HepG2 (cell line): ENCODE results near the gene LGI4.

Source experiments
- ATRX ChIP-seq: sonication (generic); formaldehyde crosslinking; IDR thresholded peaks from 2 replicates; pipeline ENCODE4 v1.4.0; 2020; ENCODE audit warnings: missing genetic modification reagents, borderline replicate concordance
- BORCS8-MEF2B ChIP-seq: sonication (generic); formaldehyde crosslinking; IDR thresholded peaks from 2 replicates; pipeline ENCODE4 v1.8.0; 2022; ENCODE audit warnings: mild to moderate bottlenecking, missing genetic modification reagents
- JUND ChIP-seq: sonication (generic); formaldehyde crosslinking; IDR thresholded peaks from 2 replicates; pipeline ENCODE4 v1.8.0; 2022; ENCODE audit warnings: mild to moderate bottlenecking, missing genetic modification reagents
- RBAK ChIP-seq: sonication (generic); formaldehyde crosslinking; IDR thresholded peaks from 2 replicates; pipeline ENCODE4 v1.5.1; 2020; ENCODE audit warnings: mild to moderate bottlenecking, missing genetic modification reagents
- TARDBP ChIP-seq: sonication (generic); formaldehyde crosslinking; IDR thresholded peaks from 2 replicates; pipeline ENCODE4 v1.8.0; 2022; ENCODE audit warnings: mild to moderate bottlenecking, missing genetic modification reagents
- ZFP36 ChIP-seq: fragments of 150-350 bp; IDR thresholded peaks from 2 replicates; pipeline ENCODE4 v1.6.1; 2018; ENCODE audit warnings: borderline replicate concordance, low read length, low read depth; ENCODE audit not compliant: partially characterized antibody
- ZNF274 ChIP-seq: sonication (generic); formaldehyde crosslinking; IDR thresholded peaks from 2 replicates; pipeline ENCODE4 v1.5.1; 2020; ENCODE audit warnings: mild to moderate bottlenecking, missing genetic modification reagents
- ZNF589 ChIP-seq: sonication (generic); formaldehyde crosslinking; conservative IDR thresholded peaks from 2 replicates; pipeline ENCODE4 v1.8.0; 2022; ENCODE audit warnings: mild to moderate bottlenecking, moderate library complexity, missing genetic modification reagents
- ZNF777 ChIP-seq: sonication (generic); formaldehyde crosslinking; IDR thresholded peaks from 2 replicates; pipeline ENCODE4 v1.4.0; 2020; ENCODE audit warnings: missing genetic modification reagents
- ZNF788 ChIP-seq: sonication (generic); formaldehyde crosslinking; IDR thresholded peaks from 2 replicates; pipeline ENCODE4 v1.5.0; 2020; ENCODE audit warnings: mild to moderate bottlenecking, missing genetic modification reagents, borderline replicate concordance
- TF ChIP-seq, protein P1 (sequence below): sonication (generic); formaldehyde crosslinking; IDR thresholded peaks from 2 replicates; pipeline ENCODE4 v1.4.0; 2020; ENCODE audit warnings: mild to moderate bottlenecking, missing genetic modification reagents
- TF ChIP-seq, protein P2 (sequence below): sonication (generic); formaldehyde crosslinking; IDR thresholded peaks from 2 replicates; pipeline ENCODE4 v1.5.0; 2020; ENCODE audit warnings: missing genetic modification reagents
- TF ChIP-seq, protein P3 (sequence below): sonication (generic); formaldehyde crosslinking; IDR thresholded peaks from 2 replicates; pipeline ENCODE4 v1.5.0; 2020; ENCODE audit warnings: mild to moderate bottlenecking, missing genetic modification reagents, moderate library complexity

DNA sequence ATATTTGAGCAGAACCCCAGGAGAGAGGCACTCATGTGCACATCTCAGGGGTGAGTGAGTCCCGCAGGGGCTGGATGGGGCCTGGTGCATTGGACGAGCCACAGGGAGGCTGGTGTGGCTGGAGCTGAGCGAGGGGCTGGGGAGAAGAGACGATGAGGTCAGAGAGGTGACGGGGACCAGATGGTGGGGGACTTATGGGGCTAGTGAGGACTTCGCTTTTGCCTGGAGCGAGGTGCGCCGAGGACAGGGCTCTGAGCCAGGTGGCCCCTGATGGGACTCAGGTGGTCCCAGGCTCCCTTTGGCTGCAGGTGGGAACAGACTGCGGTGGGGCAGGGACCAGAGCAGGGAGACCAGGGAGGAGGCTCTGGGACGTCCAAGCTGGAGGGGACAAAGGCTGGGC is 26.1 kb downstream of the LGI4 start:
- no peak for TF ChIP-seq ZNF777 (CRISPR knock-in tag)
- TF ChIP-seq JUND (CRISPR knock-in tag) = no peak
- no peak for TF ChIP-seq ZNF788
- TF ChIP-seq, protein P1, sequence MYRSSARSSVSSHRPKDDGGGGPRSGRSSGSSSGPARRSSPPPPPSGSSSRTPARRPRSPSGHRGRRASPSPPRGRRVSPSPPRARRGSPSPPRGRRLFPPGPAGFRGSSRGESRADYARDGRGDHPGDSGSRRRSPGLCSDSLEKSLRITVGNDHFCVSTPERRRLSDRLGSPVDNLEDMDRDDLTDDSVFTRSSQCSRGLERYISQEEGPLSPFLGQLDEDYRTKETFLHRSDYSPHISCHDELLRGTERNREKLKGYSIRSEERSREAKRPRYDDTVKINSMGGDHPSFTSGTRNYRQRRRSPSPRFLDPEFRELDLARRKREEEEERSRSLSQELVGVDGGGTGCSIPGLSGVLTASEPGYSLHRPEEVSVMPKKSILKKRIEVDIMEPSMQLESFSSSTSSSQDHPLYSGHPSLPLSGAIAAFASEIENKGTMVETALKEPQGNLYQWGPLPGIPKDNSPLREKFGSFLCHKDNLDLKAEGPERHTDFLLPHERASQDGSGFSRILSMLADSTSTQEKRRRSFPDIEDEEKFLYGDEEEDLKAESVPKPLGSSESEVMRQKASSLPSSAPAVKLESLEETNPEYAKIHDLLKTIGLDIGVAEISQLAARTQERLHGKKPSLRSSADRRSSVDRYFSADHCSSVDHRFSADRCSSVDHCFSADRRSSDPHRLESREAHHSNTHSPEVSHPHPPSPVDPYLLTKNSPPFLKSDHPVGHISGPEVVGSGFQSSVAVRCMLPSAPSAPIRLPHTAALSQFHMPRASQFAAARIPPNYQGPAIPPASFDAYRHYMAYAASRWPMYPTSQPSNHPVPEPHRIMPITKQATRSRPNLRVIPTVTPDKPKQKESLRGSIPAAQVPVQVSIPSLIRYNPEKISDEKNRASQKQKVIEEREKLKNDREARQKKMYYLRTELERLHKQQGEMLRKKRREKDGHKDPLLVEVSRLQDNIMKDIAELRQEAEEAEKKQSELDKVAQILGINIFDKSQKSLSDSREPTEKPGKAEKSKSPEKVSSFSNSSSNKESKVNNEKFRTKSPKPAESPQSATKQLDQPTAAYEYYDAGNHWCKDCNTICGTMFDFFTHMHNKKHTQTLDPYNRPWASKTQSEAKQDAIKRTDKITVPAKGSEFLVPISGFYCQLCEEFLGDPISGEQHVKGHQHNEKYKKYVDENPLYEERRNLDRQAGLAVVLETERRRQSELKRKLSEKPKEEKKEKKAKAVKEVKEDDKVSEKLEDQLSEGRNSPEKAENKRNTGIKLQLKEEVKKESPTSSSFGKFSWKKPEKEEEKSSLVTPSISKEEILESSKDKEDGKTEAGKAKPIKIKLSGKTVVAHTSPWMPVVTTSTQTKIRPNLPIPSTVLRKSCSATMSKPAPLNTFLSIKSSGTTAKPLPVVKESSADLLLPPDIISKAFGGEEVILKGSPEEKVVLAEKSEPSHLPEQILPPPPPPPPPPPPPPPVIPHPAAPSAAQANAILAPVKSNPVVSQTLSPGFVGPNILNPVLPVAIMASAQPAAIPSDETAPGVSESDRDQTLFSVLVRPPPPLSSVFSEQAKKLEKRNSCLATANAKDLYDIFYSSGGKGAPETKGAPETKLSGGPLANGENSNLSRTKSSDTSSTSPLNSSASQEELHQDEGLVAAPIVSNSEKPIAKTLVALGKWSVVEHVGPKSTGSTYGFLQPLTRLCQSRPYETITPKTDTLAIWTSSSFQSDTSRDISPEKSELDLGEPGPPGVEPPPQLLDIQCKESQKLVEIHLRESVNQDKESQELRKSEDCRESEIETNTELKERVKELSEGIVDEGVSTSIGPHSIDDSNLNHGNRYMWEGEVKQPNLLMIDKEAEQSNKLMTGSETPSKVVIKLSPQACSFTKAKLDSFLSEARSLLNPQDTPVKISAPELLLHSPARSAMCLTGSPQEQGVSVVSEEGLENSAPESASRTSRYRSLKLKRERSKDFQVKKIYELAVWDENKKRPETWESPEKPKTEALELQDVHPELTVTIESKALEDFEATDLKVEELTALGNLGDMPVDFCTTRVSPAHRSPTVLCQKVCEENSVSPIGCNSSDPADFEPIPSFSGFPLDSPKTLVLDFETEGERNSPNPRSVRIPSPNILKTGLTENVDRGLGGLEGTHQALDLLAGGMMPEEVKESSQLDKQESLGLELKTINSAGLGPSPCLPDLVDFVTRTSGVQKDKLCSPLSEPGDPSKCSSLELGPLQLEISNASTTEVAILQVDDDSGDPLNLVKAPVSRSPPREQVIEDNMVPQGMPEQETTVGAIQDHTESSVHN (CRISPR knock-in tag) = no peak
- no peak for TF ChIP-seq ZFP36
- TF ChIP-seq, protein P2, sequence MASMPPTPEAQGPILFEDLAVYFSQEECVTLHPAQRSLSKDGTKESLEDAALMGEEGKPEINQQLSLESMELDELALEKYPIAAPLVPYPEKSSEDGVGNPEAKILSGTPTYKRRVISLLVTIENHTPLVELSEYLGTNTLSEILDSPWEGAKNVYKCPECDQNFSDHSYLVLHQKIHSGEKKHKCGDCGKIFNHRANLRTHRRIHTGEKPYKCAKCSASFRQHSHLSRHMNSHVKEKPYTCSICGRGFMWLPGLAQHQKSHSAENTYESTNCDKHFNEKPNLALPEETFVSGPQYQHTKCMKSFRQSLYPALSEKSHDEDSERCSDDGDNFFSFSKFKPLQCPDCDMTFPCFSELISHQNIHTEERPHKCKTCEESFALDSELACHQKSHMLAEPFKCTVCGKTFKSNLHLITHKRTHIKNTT (CRISPR knock-in tag) = no peak
- TF ChIP-seq ZNF589 = no peak
- TF ChIP-seq ZNF274 (CRISPR knock-in tag) = no peak
- TF ChIP-seq RBAK (CRISPR knock-in tag) = no peak
- TF ChIP-seq, protein P3, sequence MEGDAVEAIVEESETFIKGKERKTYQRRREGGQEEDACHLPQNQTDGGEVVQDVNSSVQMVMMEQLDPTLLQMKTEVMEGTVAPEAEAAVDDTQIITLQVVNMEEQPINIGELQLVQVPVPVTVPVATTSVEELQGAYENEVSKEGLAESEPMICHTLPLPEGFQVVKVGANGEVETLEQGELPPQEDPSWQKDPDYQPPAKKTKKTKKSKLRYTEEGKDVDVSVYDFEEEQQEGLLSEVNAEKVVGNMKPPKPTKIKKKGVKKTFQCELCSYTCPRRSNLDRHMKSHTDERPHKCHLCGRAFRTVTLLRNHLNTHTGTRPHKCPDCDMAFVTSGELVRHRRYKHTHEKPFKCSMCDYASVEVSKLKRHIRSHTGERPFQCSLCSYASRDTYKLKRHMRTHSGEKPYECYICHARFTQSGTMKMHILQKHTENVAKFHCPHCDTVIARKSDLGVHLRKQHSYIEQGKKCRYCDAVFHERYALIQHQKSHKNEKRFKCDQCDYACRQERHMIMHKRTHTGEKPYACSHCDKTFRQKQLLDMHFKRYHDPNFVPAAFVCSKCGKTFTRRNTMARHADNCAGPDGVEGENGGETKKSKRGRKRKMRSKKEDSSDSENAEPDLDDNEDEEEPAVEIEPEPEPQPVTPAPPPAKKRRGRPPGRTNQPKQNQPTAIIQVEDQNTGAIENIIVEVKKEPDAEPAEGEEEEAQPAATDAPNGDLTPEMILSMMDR (CRISPR knock-in tag) = no peak
- TF ChIP-seq BORCS8-MEF2B (CRISPR knock-in tag) = no peak
- no peak for TF ChIP-seq TARDBP (CRISPR knock-in tag)
- no peak for TF ChIP-seq ATRX (CRISPR knock-in tag)
